ENCODE measurements around the gene GATA5. TPM values are rescaled to one million over a fixed set of nuclear protein-coding genes. Genes with fewer than 3 reads are reported as not detected.

GATA5 gene
- total RNA-seq, 2 donors from 2014 or later: not detected

DNA sequence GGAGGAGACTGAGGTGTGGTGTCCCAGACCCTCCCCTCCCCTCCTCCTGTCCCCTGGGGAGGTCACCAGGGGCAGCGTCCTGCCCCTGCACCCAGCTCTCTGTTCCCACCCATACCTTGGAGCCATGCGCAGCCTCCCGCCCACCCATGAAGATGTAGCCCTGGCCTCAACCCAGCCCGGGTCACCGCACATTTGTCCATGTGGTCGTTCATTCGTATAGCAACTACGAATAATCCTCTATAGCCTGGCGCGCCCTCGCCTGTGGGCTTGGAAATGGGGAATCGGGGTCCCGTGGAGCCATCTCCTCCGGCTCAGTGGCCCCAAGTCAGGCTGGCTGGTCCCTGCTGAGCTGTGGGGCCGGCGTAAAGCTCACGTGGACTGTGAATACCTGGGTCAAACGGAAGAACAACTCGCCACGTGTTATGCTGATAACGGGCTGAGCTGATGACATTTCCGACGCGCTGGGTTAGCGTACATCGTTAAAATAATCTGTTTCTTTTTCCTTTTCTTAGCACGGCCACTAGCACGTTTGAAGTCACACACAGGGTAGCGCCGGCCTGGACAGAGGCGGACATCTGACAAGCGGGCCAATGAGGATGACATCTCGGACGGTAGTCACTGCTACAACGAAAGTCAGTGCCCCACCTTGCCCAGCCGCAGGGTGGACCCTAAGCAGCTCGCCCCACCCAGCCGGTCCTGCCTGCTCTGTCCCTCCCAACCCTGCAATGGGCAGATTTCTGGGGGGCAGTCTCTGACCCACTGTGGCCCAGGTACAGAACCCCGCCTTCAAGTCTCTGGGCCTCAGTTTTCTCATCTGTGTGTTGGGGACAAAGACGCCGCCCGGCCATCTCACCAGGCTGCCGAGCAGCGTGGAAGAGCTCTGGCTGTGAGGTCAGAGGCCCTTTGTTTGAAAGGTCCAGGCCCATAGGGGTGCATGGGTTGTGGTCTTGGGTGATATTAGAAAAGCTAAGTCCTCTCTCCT, 28.6 kb downstream of the GATA5 start:
- no peaks in the 10 kb centered on the region for H3K4me1 Mint-ChIP-seq
- peaks cover 56% of the 10 kb centered on the region for H3K27me3 Mint-ChIP-seq
- no peaks in the 10 kb centered on the region for H3K36me3 Mint-ChIP-seq (ENCODE audit: low read depth)
- H3K4me3 Mint-ChIP-seq: no peak overlapping the region
- no peak for ATAC-seq
- no peak for DNase-seq
- H3K27ac Mint-ChIP-seq: no peak overlapping the region
- H3K9me3 ChIP-seq (ENCODE audit: control insufficient read depth, low read length, poor library complexity, severe bottlenecking): no peaks in the 10 kb centered on the region

DNA sequence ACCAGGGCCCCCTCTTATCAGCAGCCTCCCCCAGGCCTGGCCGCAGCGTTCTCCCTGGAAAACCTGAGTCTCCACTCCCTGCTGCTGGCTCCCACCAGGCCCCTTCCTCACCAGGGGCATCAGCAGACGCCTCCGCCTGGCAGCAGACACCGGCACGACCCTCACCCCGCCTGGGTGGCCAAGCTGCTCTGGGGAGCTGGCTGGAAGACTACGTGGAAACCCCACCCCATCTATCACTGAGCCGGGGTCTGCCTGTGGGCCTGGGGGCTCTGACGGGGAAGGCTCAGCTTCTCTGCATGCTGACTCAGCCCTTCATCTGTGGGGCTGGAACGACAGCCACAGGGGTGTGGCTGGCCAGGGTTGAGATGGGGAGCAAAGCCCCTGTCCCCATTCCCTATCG, 29.3 kb downstream of the GATA5 start:
- ATAC-seq (no peak), DNase-seq (no peak)
- Mint-ChIP-seq H3K4me3 (no peak overlapping the region), H3K27ac (no peak overlapping the region), H3K27me3 (peaks cover 59% of the 10 kb centered on the region), H3K4me1 (no peaks in the 10 kb centered on the region), H3K36me3 (ENCODE audit: low read depth) (no peaks in the 10 kb centered on the region)
- H3K9me3 ChIP-seq (ENCODE audit: control insufficient read depth, low read length, poor library complexity, severe bottlenecking): no peaks in the 10 kb centered on the region

DNA sequence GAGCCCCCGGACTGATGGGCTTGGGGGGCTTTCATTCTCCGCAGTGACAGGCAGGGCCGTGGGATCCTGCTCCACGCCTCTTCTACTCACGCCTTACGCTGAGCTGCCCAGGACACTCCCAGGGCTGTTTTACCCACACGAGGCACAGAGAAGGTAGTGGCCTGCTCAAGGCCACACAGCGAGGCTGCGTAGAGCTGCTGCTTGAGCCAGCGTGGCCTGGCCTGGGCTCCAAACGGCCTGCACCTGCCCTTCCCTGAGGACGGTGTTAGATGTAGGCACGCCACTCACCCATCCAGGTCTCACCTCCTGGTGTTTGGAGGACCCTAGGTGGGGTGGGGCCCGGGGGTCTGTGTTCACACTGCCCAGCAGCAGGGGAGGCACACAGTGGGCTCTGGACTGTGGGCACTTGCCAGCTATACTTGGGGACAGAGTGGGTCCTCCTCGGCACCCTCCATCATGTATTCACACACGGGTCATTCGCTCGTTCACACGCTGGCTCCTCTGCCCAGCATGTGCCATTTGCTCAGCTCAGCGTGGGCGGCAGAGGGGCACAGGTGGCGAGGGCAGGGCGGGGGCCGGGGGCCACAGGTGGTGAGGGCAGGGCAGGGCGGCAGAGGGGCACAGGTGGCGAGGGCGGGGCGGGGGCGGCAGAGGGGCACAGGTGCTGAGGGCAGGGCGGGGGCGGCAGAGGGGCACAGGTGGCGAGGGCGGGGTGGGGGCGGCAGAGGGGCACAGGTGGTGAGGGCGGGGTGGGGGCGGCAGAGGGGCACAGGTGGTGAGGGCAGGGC, 30.0 kb downstream of the GATA5 start:
- H3K4me1 Mint-ChIP-seq: no peaks in the 10 kb centered on the region

DNA sequence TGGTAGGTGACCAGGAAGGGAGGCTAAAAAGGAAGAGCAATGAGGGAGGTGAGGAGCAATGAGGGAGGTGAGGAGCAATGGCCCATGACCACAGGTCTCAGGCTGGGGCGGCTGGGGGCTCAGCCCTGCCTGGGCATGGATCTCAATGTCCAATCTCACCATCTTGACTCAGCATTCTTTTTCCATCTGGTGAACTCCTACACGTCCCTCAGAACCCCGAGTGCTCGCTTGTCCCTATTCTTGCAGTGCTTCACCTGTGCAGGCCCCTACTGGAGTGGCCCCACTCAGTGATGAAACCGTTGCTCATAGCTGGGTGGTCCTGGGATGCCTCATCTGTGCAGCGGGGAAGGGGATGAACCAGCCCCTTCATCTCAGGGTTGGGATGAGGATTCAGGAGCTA, 31.5 kb downstream of the GATA5 start:
- Mint-ChIP-seq H3K27ac (no peak overlapping the region), H3K4me3 (no peak overlapping the region), H3K27me3 (peaks cover 59% of the 10 kb centered on the region), H3K36me3 (ENCODE audit: low read depth) (no peaks in the 10 kb centered on the region), H3K4me1 (no peaks in the 10 kb centered on the region)
- ATAC-seq: no peak
- no peaks in the 10 kb centered on the region for H3K9me3 ChIP-seq (ENCODE audit: control insufficient read depth, low read length, poor library complexity, severe bottlenecking)
- no peak for DNase-seq

More for the DNA sequence above, 30.0 kb downstream of the GATA5 start:
- no peaks in the 10 kb centered on the region for H3K9me3 ChIP-seq (ENCODE audit: control insufficient read depth, low read length, poor library complexity, severe bottlenecking)
- Mint-ChIP-seq H3K36me3 (ENCODE audit: low read depth) (no peaks in the 10 kb centered on the region), H3K27me3 (peaks cover 66% of the 10 kb centered on the region), H3K4me3 (no peak overlapping the region), H3K27ac (no peak overlapping the region)
- ATAC-seq (no peak), DNase-seq (no peak)

DNA sequence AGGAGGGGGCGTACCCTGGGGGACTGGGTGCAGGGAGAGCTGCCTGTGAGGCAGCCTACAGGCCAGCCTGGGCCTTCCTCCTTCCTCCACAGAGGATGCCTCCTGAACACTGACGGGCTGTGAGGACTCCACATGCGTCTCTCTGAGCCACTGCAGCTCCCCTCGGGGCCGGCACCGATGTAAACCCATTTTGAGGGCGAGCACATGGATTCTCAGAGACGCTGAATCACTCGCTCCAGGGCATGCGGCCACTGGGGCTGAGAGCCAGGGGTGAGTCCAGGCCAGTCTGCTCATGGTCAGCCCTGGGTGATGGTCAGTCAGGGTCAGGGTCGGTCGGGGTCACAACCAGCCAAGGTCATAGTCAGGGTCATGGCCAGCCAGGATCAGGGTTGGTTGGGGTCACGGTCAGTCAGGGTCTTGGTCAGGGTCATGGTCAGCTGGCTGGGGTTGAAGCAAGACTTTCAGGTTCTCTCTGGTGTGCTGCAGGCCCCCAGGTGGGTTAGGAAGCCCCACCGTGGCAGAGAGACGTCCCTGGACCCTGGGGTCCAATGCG, 33.7 kb downstream of the GATA5 start:
- Mint-ChIP-seq H3K4me3 (no peak overlapping the region), H3K4me1 (no peaks in the 10 kb centered on the region), H3K27me3 (peaks cover 56% of the 10 kb centered on the region), H3K36me3 (ENCODE audit: low read depth) (no peaks in the 10 kb centered on the region), H3K27ac (no peak overlapping the region)
- no peaks in the 10 kb centered on the region for H3K9me3 ChIP-seq (ENCODE audit: control insufficient read depth, low read length, poor library complexity, severe bottlenecking)
- DNase-seq: no peak
- ATAC-seq: no peak

DNA sequence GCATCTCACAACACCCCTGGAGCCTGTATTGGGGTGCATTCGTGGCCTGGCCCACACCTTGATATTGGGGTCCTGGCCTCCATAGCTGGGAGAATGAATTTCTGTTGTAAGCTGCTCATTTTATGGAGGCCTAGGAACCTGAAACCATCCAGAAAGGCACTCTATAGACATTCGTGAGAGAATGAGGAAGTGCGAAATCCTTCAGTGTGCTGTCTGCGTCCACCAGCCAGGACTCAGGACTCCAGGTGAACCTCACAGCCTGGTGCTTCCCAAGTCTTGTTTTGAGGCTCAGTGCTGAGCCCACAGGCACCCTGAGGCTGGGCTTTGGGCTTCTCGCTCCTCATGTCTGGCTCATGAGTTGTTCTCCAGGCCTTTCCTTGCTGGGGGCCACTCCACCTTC, 36.6 kb downstream of the GATA5 start:
- Mint-ChIP-seq H3K36me3 (ENCODE audit: low read depth) (no peaks in the 10 kb centered on the region), H3K4me1 (no peaks in the 10 kb centered on the region), H3K27ac (no peak overlapping the region), H3K4me3 (no peak overlapping the region), H3K27me3 (peaks cover 74% of the 10 kb centered on the region)
- ATAC-seq: no peak
- H3K9me3 ChIP-seq (ENCODE audit: control insufficient read depth, low read length, poor library complexity, severe bottlenecking): no peaks in the 10 kb centered on the region
- no peak for DNase-seq

DNA sequence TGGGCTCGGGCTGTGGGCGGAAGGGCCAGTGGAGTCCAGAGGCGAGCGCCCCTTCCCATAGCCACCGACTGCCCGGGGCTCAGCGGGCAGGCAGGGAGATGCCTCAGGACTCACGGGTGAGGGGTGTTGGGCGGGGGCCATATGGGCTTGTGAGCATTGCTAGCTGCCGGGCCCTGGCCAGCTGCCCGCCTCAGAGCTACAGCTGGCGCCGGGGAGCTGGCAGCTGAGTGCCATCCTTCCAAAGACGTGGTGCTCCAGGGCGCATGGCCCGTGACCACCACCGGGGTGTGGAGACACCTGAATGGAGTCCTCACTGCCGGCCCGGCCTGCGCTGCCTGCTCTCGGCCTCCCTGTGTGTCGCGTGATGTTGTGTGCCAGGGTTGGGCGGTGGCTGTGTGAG, 37.9 kb downstream of the GATA5 start:
- Mint-ChIP-seq H3K27me3 (peaks cover 75% of the 10 kb centered on the region), H3K4me3 (no peak overlapping the region), H3K4me1 (no peaks in the 10 kb centered on the region), H3K27ac (no peak overlapping the region), H3K36me3 (ENCODE audit: low read depth) (no peaks in the 10 kb centered on the region)
- DNase-seq (no peak), ATAC-seq (no peak)
- H3K9me3 ChIP-seq (ENCODE audit: control insufficient read depth, low read length, poor library complexity, severe bottlenecking): no peaks in the 10 kb centered on the region

DNA sequence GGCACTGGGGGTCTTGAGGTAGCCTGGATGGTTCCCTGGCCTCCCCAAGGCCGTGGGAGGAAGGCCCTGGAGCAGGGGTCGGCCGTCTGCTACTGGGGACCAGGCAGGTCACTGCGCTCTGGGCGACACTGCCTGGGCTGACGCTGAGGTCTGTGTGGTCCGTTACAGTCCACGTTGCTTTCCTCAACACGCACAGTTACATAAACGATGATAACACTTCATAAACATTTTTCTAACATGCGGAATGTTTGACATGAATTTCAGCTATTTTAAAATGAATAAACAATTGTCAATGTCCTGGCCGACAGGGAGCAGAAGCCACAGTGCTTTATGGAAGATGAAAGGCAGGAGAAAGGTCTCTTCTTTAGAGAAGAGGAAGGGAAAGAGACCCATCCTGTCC, 38.3 kb downstream of the GATA5 start:
- no peak overlapping the region for H3K4me3 Mint-ChIP-seq
- H3K4me1 Mint-ChIP-seq: no peaks in the 10 kb centered on the region
- no peaks in the 10 kb centered on the region for H3K9me3 ChIP-seq (ENCODE audit: control insufficient read depth, low read length, poor library complexity, severe bottlenecking)
- peaks cover 74% of the 10 kb centered on the region for H3K27me3 Mint-ChIP-seq
- ATAC-seq (no peak), DNase-seq (no peak)
- no peak overlapping the region for H3K27ac Mint-ChIP-seq
- H3K36me3 Mint-ChIP-seq (ENCODE audit: low read depth): no peaks in the 10 kb centered on the region

DNA sequence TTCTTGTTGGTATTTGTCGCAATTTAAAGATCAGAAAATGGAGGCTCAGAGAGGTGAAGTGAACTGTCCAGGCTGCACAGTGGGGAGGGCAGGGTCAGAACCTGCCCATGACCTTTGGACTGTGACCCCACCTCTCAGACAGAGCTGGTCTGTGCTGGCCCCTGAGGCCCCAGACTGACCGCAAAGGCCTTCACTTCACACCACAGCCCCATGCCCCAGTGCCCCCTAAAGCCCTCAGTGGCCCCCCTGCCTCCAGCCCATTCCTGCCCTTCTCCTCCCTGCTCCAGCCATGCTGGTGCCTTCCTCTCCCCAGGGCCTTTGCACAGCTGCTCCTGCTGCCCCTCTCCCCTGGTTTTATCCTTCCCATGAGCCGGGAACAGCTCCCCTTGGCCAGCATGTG, 39.1 kb downstream of the GATA5 start:
- H3K9me3 ChIP-seq (ENCODE audit: control insufficient read depth, low read length, poor library complexity, severe bottlenecking): no peaks in the 10 kb centered on the region
- H3K4me1 Mint-ChIP-seq: no peaks in the 10 kb centered on the region
- no peaks in the 10 kb centered on the region for H3K36me3 Mint-ChIP-seq (ENCODE audit: low read depth)
- peaks cover 73% of the 10 kb centered on the region for H3K27me3 Mint-ChIP-seq
- DNase-seq: no peak
- no peak overlapping the region for H3K27ac Mint-ChIP-seq
- H3K4me3 Mint-ChIP-seq: no peak overlapping the region
- ATAC-seq: no peak

DNA sequence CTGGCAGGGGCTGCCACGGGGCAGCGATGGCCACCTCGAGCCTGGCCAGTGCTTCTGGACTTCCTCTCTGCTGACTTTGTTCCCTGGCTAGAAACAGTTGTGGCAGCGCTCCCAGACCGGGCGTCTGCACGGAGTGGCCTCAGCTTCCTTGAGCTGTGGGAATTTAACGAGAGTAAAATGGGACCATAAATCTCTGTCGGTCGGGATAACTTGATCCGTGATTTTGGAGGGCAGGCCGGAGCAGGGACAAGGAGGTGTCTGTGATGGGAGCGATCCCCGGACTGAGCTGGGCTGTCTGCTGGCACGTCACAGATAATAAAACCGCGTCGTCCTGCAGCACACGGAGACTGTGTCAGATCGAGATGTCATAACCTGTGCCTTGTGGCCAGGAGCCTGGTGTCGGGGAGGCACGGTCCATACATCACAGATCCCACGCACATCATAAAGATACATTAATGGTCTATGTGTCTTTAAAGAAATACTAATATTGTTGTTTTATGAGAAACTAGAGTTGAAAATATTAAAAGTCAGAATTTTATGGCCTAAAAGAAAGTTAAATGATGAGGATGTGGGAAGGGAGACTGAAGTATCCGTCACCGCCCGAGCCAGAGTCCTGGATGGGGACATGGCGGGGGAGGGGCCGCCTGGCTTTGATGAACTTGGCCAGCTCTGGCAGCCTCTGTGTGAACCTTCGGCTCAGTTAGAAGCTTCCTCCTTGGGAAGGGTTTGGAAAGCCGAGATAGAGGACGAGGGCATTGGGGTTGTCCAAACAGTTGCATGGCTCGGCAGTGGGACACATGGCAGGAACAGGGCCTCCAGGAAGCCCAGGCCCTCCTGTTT, 41.9 kb downstream of the GATA5 start:
- Mint-ChIP-seq H3K27ac (no peak overlapping the region), H3K27me3 (peaks cover 74% of the 10 kb centered on the region)
- H3K9me3 ChIP-seq (ENCODE audit: control insufficient read depth, low read length, poor library complexity, severe bottlenecking): no peaks in the 10 kb centered on the region

DNA sequence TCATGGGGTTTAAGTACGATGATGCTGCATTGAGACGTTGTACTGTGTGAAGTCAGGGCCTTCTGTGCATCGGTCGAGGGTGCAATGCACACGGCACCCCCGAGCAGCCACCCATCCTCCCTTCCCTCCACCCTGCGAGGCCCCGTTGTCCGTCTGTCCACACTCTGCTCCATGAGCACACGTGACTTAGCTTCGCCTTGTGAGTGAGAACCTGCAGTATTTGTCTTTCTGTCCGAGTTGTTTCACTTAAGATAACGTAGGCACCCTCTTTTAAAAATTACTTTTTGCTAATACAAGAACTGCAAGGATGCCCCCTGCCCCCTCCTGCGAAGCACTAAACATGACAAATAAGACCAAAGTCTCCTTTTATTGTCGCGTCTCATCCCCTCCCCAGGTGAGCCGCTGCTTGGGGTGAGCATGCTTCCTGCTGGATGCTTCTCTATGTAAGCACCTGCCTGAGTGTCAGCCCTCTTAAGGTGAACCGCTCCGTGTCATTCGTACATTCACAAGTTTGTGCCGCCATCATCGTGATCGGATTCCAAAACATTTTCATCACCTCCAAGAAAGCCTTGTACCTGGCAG, 44.8 kb downstream of the GATA5 start:
- peaks cover 52% of the 10 kb centered on the region for H3K27me3 Mint-ChIP-seq
- no peak overlapping the region for H3K4me3 Mint-ChIP-seq
- H3K36me3 Mint-ChIP-seq (ENCODE audit: low read depth): no peaks in the 10 kb centered on the region
- DNase-seq: no peak
- no peaks in the 10 kb centered on the region for H3K9me3 ChIP-seq (ENCODE audit: control insufficient read depth, low read length, poor library complexity, severe bottlenecking)
- H3K4me1 Mint-ChIP-seq: no peaks in the 10 kb centered on the region
- H3K27ac Mint-ChIP-seq: no peak overlapping the region
- ATAC-seq: no peak

More for the DNA sequence above, 41.9 kb downstream of the GATA5 start:
- no peaks in the 10 kb centered on the region for H3K4me1 Mint-ChIP-seq
- ATAC-seq: no peak
- no peaks in the 10 kb centered on the region for H3K36me3 Mint-ChIP-seq (ENCODE audit: low read depth)
- no peak for DNase-seq
- H3K4me3 Mint-ChIP-seq: no peak overlapping the region

DNA sequence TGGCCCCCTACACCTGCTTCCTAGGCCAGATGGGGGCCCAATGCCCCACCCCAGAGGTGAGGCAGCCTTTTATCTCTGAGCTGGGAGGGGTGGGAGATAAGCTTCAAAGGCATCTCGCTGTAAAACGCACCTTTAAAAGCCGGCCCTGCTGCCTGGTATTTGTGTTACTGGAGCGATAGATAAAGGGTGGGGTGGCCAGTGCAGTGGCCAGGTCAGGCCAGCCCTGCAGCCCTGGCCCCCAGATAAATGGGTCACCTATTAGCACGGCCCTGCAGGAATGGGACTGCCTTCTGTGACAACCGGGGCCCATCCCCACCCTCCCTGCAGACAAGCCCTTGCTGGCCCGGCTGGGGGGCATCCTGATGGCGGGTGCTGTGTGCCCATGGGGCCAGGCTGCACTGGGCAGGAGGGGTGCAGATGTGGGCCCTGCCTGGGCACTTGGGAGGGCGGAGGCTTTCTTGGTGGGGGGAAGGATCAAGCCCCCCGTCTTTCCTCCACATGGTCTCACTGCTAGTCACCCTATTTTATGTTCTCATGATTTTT, 45.4 kb downstream of the GATA5 start:
- ATAC-seq (no peak), DNase-seq (no peak)
- no peaks in the 10 kb centered on the region for H3K9me3 ChIP-seq (ENCODE audit: control insufficient read depth, low read length, poor library complexity, severe bottlenecking)
- no peaks in the 10 kb centered on the region for H3K4me1 Mint-ChIP-seq
- H3K27ac Mint-ChIP-seq: no peak overlapping the region
- peaks cover 48% of the 10 kb centered on the region for H3K27me3 Mint-ChIP-seq
- no peak overlapping the region for H3K4me3 Mint-ChIP-seq
- H3K36me3 Mint-ChIP-seq (ENCODE audit: low read depth): no peaks in the 10 kb centered on the region
